ENCODE data around the gene MFSD1. TPM values are rescaled to one million over a fixed set of nuclear protein-coding genes. Genes with fewer than 3 reads are reported as not detected.

The MFSD1 gene
- total RNA-seq, 2 donors from 2014 or later, result 14.8 to 28.3 TPM

DNA sequence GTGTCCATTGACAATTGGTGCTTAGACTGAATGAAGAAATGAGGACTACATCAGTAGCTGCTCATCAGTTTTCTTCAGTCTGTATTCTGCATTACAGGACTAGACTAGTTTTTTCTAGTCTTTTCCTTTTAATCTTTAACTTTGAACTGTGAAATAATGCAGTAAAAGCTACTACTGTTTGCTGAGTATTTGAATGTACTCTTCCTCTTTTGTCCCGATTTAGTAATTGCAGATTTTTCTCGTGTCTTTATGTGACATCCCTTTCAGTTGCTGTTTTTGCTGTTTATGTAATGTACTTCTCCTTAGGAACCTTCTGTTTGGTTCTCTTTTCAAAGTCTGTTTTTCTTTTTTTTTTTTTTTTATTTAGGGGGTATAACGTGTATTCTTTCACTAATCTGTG is 17.4 kb downstream of the MFSD1 start:
- Mint-ChIP-seq H3K9me3 (no peaks in the 10 kb centered on the region), H3K4me3 (no peak overlapping the region), H3K4me1 (no peaks in the 10 kb centered on the region), H3K27ac (no peak overlapping the region), H3K27me3 (no peaks in the 10 kb centered on the region), H3K36me3 (ENCODE audit: low read depth) (peaks cover 88% of the 10 kb centered on the region)
- no peak for ATAC-seq (replicated peaks)

DNA sequence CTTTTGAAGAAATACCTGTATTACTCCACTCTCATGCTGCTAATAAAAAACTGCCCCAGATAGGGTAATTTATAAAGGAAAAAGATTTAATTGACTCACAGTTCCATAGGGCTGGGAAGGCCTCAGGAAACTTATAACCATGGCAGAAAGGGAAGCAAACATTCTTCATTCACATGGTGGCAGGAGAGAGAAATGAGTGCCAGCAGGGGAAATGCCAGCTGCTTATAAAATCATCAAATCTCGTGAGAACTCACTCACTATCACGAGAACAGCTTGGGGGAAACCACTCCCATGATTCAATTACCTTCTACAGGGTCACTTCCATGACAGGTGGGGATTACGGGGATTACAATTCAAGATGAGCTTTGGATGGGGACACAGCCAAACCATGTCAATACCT is 18.7 kb downstream of the MFSD1 start:
- no peaks in the 10 kb centered on the region for H3K27me3 Mint-ChIP-seq
- no peaks in the 10 kb centered on the region for H3K4me1 Mint-ChIP-seq
- H3K27ac Mint-ChIP-seq, result no peak overlapping the region
- no peak for ATAC-seq (replicated peaks)
- no peak overlapping the region for H3K4me3 Mint-ChIP-seq
- no peaks in the 10 kb centered on the region for H3K9me3 Mint-ChIP-seq
- peaks cover 87% of the 10 kb centered on the region for H3K36me3 Mint-ChIP-seq (ENCODE audit: low read depth)

DNA sequence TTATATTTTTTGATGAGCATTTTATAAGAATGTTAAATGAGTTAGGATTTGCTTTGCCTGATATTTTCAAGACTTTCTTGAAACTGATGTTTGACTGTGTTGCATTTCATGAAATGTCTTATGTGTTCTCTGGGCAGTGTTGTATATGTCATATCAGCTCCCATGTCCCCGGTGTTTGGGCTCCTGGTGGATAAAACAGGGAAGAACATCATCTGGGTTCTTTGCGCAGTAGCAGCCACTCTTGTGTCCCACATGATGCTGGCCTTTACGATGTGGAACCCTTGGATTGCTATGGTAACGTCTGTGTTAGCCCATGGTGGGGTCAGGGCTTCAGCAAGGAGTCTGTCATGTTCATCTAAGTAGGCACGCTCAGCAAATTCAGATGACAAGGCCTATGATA is 20.0 kb downstream of the MFSD1 start:
- no peaks in the 10 kb centered on the region for H3K4me1 Mint-ChIP-seq
- no peaks in the 10 kb centered on the region for H3K9me3 Mint-ChIP-seq
- H3K27me3 Mint-ChIP-seq, result no peaks in the 10 kb centered on the region
- no peak for ATAC-seq (replicated peaks)
- no peak overlapping the region for H3K4me3 Mint-ChIP-seq
- no peak overlapping the region for H3K27ac Mint-ChIP-seq
- H3K36me3 Mint-ChIP-seq (ENCODE audit: low read depth), result peaks cover 97% of the 10 kb centered on the region

DNA sequence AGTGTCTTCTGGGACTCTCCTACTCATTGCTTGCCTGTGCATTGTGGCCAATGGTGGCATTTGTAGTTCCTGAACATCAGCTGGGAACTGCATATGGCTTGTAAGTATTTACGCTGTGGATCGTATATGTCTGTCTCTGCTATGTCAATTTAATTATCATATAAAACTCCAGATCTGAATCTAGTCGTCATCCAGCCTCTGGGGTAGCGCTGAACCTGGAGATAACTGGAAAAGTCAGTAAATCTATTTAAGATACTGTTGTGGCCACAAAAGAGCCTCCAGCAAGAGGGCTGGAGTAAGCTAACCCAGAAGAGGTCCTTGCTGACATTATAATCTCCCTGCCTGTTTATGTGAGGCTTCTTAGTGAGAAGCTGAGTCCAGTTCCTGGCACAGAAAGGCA is 21.6 kb downstream of the MFSD1 start:
- Mint-ChIP-seq H3K4me1 (no peaks in the 10 kb centered on the region), H3K4me3 (no peak overlapping the region), H3K9me3 (no peaks in the 10 kb centered on the region), H3K27me3 (no peaks in the 10 kb centered on the region), H3K27ac (no peak overlapping the region), H3K36me3 (ENCODE audit: low read depth) (peaks cover 95% of the 10 kb centered on the region)
- no peak for ATAC-seq (replicated peaks)

DNA sequence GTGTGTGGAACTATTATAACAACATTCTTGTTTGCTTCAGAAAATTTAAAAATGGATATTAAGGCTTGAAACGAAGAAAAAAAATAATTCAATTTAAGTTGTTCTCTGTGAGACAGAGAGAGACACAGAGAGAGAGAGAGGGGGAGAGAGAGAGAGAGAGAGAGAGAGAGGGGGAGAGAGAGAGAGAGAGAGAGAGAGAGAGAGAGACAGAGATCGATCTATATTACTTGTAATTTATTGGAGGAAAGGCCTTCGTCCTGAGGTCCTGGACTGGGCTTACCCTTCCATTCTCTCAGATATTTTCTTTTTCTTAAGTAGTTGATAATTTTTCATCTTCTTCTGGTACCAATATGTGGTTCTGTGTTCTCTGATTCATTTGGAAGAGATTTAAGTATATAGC is 25.9 kb downstream of the MFSD1 start:
- no peak overlapping the region for H3K27ac Mint-ChIP-seq
- H3K36me3 Mint-ChIP-seq (ENCODE audit: low read depth), result peaks cover 84% of the 10 kb centered on the region
- H3K4me3 Mint-ChIP-seq, result no peak overlapping the region

DNA sequence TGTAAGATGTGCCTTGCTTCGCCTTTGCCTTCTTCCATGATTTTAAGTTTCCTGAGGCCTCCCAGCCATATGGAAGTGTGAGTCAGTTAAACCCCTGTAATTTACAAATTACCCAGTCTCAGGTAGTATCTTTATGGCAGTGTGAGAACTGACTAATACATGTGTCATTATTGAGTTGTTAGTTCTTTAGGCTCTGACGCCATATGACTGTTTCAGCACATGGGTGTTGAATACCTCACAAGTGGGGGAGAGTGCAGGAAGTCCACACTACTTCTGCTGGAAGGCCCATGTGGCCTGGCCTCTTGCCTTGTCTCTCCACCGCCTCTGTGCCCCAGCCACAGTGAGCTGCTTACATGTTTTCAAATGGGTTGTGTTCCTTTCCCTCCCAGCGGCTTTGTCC is 28.5 kb downstream of the MFSD1 start:
- Mint-ChIP-seq H3K27ac (peak overlapping the region; percentile 72), H3K4me1 (peaks cover 9% of the 10 kb centered on the region), H3K9me3 (no peaks in the 10 kb centered on the region), H3K4me3 (no peak overlapping the region), H3K27me3 (no peaks in the 10 kb centered on the region), H3K36me3 (ENCODE audit: low read depth) (peaks cover 59% of the 10 kb centered on the region)
- peak; percentile 85 for ATAC-seq (replicated peaks)

More for the DNA sequence above, 25.9 kb downstream of the MFSD1 start:
- no peaks in the 10 kb centered on the region for H3K9me3 Mint-ChIP-seq
- no peaks in the 10 kb centered on the region for H3K4me1 Mint-ChIP-seq
- H3K27me3 Mint-ChIP-seq, result no peaks in the 10 kb centered on the region
- ATAC-seq (replicated peaks), result no peak

DNA sequence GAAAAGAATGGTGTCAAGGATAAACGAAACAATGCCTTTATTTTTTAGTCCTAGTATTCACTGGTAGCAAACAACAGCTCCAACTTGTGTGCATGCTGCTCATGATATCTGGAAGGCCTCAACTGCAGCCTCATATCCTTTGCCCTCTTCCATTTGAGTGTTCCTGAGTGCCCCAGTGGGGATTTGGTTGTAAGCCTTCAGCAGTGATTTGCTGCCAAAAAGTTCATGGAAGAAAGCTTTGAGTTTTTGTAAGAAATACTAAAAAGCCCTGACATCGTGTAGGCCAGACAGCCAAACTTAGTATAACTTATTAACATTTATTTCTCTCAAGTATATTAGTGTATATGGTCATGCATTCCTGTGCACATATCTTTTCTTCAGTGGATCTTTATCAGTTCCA is 30.0 kb downstream of the MFSD1 start:
- Mint-ChIP-seq H3K4me3 (no peak overlapping the region), H3K27ac (no peak overlapping the region), H3K9me3 (no peaks in the 10 kb centered on the region), H3K36me3 (ENCODE audit: low read depth) (peaks cover 44% of the 10 kb centered on the region), H3K4me1 (peaks cover 9% of the 10 kb centered on the region), H3K27me3 (no peaks in the 10 kb centered on the region)
- ATAC-seq (replicated peaks), result no peak

DNA sequence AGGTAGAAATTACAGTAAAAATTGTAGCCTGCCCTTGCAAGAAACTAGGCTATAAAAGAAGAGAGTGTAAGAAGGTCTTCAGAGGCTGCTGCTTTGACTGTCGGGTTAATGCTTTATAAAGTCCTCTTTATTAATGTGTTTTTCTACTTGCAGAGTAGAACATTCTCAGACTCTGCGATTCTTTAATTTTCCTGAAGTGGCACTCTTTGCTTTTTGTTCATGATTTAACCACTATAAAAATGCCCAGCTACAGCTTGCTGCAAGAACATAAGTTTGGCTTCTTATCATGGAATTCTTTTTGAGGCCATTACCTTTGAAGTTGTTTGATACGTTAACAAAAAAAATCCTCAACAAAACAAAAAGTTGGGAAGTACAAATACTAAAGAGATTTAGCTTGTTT is 33.8 kb downstream of the MFSD1 start:
- no peak for ATAC-seq (replicated peaks)
- Mint-ChIP-seq H3K4me3 (no peak overlapping the region), H3K9me3 (no peaks in the 10 kb centered on the region), H3K27me3 (no peaks in the 10 kb centered on the region), H3K36me3 (ENCODE audit: low read depth) (peaks cover 10% of the 10 kb centered on the region), H3K4me1 (peaks cover 9% of the 10 kb centered on the region), H3K27ac (no peak overlapping the region)

DNA sequence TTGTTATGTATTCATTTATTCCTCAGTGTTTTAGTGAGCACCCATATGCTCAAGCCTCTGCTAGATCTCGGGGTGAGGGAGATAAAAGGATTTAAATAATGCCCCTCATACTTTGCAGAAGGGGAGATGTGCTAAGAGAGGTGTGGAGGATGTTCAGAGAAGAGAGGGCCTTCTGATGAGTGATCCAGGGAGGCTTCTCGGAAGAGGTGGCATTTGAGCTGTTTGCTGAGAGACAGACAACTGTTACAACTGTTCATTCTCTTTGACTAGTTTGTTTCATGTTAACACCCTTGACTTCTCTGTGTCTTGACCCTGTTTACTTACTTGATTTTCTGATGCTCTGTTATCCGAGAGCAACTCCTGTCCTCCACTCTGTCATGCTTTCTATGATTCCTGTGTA is 34.5 kb downstream of the MFSD1 start:
- H3K27ac Mint-ChIP-seq, result no peak overlapping the region
- H3K4me1 Mint-ChIP-seq, result peaks cover 9% of the 10 kb centered on the region
- H3K27me3 Mint-ChIP-seq, result no peaks in the 10 kb centered on the region
- no peak for ATAC-seq (replicated peaks)
- no peak overlapping the region for H3K4me3 Mint-ChIP-seq
- peaks cover 5% of the 10 kb centered on the region for H3K36me3 Mint-ChIP-seq (ENCODE audit: low read depth)
- no peaks in the 10 kb centered on the region for H3K9me3 Mint-ChIP-seq

DNA sequence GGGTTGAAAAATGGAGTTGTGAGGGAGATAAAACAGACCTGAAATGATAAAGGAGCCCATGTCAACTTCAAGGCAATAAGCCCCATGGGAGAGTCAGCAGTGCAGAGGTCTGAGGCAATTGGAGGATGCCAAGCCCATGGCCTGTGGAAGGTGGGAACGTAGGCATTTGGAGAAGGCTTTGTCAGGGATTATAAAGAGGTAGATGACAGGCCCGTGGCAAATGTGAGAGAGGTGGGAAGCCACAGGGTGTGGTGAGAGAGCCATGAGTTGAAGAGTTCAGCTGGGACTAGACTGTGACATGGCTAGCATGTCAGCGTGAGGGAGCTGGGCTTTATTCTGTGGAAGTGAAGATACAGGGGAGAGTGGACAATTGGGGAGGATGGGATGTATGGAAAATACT is 35.4 kb downstream of the MFSD1 start:
- H3K27ac Mint-ChIP-seq, result no peak overlapping the region
- no peak for ATAC-seq (replicated peaks)

DNA sequence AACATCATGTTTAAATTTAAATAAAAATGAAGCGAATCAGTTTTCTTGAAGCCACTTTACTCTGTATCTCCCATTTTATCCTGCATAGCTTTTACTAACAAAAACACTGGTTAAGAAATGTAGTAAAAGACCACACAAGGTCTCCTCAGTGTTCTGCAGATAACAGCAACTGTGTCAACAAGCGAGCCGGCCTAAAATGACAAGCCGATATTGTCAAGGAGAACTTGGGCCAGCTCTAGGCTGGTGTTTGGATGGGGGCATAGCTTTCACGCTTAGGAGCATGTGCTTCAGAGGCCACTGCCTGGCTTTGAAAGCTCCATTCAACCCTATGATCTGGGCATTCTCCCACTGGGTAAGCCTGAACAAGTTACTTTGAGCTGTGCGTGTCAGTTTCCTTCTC is 38.1 kb downstream of the MFSD1 start:
- H3K27me3 Mint-ChIP-seq, result no peaks in the 10 kb centered on the region
- ATAC-seq (replicated peaks), result no peak

More for the DNA sequence above, 35.4 kb downstream of the MFSD1 start:
- Mint-ChIP-seq H3K27me3 (no peaks in the 10 kb centered on the region), H3K4me3 (no peak overlapping the region), H3K36me3 (ENCODE audit: low read depth) (no peaks in the 10 kb centered on the region), H3K4me1 (peaks cover 9% of the 10 kb centered on the region), H3K9me3 (no peaks in the 10 kb centered on the region)

DNA sequence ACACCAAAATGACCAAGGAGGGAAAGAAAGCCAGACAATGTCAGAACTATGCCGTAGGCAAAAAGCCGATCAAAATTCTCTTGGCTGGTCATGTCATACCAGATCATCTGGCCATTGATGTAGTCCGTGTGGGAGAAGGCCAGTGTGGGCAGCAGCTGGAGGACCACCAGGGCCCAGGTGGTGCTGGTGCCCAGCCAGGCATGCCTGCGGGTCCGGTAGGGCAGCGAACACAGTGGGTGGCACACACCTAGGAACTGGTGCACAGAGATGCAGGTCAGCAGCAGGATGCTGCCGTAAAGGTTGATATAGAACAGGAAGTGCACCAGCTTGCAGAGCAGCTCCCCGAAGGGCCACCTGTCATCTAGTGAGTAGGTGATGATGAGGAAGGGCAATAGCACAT is 39.5 kb downstream of the MFSD1 start:
- no peaks in the 10 kb centered on the region for H3K36me3 Mint-ChIP-seq (ENCODE audit: low read depth)
- H3K4me1 Mint-ChIP-seq, result no peaks in the 10 kb centered on the region
- no peaks in the 10 kb centered on the region for H3K27me3 Mint-ChIP-seq
- no peak overlapping the region for H3K27ac Mint-ChIP-seq
- no peaks in the 10 kb centered on the region for H3K9me3 Mint-ChIP-seq
- H3K4me3 Mint-ChIP-seq, result no peak overlapping the region
- no peak for ATAC-seq (replicated peaks)

More for the DNA sequence above, 38.1 kb downstream of the MFSD1 start:
- no peaks in the 10 kb centered on the region for H3K36me3 Mint-ChIP-seq (ENCODE audit: low read depth)
- no peaks in the 10 kb centered on the region for H3K4me1 Mint-ChIP-seq
- no peak overlapping the region for H3K4me3 Mint-ChIP-seq
- no peaks in the 10 kb centered on the region for H3K9me3 Mint-ChIP-seq
- H3K27ac Mint-ChIP-seq, result no peak overlapping the region

DNA sequence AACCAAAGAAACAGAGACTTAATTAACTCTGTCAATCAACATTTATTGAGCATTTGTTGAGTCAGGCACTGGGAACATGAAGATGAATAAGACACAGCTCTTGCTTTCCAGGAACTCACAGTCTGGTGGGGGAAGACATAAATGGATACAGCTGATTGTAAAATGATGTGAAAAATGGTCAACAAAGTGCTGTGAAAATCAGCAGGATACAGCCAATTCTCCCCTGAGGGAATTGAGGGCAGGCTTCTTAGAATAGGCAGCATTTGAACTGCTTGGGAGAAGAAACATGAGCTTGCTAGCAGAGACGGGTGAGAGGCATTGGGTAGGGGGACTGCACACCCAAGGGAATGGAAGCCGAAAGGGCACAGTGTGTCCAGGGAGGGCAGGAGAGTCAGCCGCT is 41.1 kb downstream of the MFSD1 start:
- Mint-ChIP-seq H3K4me3 (no peak overlapping the region), H3K4me1 (no peaks in the 10 kb centered on the region), H3K36me3 (ENCODE audit: low read depth) (no peaks in the 10 kb centered on the region), H3K27ac (no peak overlapping the region), H3K9me3 (no peaks in the 10 kb centered on the region), H3K27me3 (no peaks in the 10 kb centered on the region)
- no peak for ATAC-seq (replicated peaks)

DNA sequence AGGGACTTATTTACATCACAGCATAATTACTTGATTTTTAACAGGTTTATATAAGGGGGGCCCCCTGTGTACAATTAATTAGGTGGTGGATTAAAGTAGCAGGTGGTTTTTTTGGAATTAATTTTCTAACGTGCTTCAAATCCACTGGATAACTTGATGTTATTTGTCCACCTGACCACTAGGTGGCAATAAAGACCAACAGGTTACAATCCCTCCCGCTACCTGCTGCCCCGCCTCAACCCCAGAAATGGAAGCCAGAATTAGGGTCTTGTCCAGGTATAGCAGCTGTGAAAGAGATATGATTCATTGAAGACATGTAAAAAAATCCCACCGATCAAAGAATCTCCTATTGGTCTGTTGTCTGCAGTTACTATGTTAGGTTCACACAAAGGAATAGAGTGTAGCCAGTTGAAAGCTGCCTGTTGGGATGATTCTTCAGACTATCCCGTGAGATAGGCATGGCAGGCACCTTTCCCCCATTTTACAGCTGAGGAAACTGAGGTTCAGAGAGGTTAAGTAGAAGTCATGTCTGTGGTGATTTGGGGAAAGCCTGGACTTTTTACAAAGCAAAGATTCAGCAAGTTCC is 44.0 kb downstream of the MFSD1 start:
- peak; percentile 59 for ATAC-seq (replicated peaks)
- Mint-ChIP-seq H3K27ac (no peak overlapping the region), H3K27me3 (no peaks in the 10 kb centered on the region)

DNA sequence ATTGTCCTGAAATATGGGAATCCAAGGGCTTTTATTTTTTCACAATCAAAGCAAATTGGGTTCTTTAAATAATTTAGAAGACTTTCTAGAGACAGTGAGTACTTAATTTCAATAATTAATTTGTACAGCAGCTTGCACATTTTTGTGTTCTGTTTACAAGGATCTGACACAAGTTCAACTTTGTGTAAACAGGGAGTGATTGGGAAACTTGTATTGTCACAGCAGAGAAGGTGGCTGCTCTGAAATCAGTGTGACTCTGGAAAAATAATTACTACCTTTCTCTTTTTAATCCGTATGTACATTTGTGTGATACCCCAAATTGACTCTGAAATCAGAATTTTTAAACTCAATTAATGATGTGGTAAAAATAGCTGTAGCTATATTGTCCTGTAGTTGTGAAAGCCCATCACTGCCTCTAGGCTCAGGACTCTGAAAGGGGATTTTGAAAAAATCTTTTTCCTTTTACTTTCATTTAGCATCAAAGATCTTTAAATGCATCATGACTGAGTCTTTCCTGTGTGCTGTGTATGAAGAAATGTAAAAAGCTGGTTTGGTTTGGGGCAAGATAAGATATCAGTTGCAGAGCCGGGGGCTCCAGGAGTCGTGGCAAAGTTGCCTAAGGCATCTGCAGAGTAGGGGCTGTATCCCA is 45.1 kb downstream of the MFSD1 start:
- H3K27ac Mint-ChIP-seq, result no peak overlapping the region
- no peaks in the 10 kb centered on the region for H3K36me3 Mint-ChIP-seq (ENCODE audit: low read depth)

More for the DNA sequence above, 44.0 kb downstream of the MFSD1 start:
- Mint-ChIP-seq H3K36me3 (ENCODE audit: low read depth) (no peaks in the 10 kb centered on the region), H3K9me3 (no peaks in the 10 kb centered on the region), H3K4me1 (no peaks in the 10 kb centered on the region), H3K4me3 (no peak overlapping the region)

More for the DNA sequence above, 45.1 kb downstream of the MFSD1 start:
- no peaks in the 10 kb centered on the region for H3K9me3 Mint-ChIP-seq
- ATAC-seq (replicated peaks), result peak; percentile 6
- no peak overlapping the region for H3K4me3 Mint-ChIP-seq
- no peaks in the 10 kb centered on the region for H3K4me1 Mint-ChIP-seq
- H3K27me3 Mint-ChIP-seq, result no peaks in the 10 kb centered on the region

Data from activated T-helper 17 cell treated with anti-CD3 and anti-CD28 coated beads, Interleukin-2, amount 50 U/mL, for 72 hours (primary cell).